OCI-LY7 (cell line): ENCODE measurements around the gene B9D2.

Experiments
- EZH2phosphoT487 ChIP-seq: fragments of 200-600 bp; sonication (generic); IDR thresholded peaks from 2 replicates; pipeline ENCODE4 v1.6.1; 2018; ENCODE audit warnings: low read depth, borderline replicate concordance, mild to moderate bottlenecking, mixed run types, antibody characterized with exemption, low read length, moderate library complexity, mixed read lengths
- TF ChIP-seq, protein P1 (sequence below): fragments of 200-600 bp; sonication (generic); conservative IDR thresholded peaks from 2 replicates; pipeline ENCODE4 v1.5.1; 2014; ENCODE audit warnings: mild to moderate bottlenecking, antibody characterized with exemption, low read length, moderate library complexity, mixed read lengths

- TF ChIP-seq, protein P1, sequence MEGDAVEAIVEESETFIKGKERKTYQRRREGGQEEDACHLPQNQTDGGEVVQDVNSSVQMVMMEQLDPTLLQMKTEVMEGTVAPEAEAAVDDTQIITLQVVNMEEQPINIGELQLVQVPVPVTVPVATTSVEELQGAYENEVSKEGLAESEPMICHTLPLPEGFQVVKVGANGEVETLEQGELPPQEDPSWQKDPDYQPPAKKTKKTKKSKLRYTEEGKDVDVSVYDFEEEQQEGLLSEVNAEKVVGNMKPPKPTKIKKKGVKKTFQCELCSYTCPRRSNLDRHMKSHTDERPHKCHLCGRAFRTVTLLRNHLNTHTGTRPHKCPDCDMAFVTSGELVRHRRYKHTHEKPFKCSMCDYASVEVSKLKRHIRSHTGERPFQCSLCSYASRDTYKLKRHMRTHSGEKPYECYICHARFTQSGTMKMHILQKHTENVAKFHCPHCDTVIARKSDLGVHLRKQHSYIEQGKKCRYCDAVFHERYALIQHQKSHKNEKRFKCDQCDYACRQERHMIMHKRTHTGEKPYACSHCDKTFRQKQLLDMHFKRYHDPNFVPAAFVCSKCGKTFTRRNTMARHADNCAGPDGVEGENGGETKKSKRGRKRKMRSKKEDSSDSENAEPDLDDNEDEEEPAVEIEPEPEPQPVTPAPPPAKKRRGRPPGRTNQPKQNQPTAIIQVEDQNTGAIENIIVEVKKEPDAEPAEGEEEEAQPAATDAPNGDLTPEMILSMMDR = no peak
- no peak for TF ChIP-seq EZH2phosphoT487
Observed at GRCh38 chr19:41363753-41364523, at the start of gene B9D2.
